Esophagus mucosa (tissue), 1 donor: Measurements from ENCODE around the gene CCDC102B. TPM values are rescaled to one million over a fixed set of nuclear protein-coding genes. Genes with fewer than 3 reads are reported as not detected.

ENCODE experiments used
- ATAC-seq: fragments of 200-7000 bp; cut with Tn5 transposase; one replicate; pipeline ENCODE4 v1.9.1; 2020
- total RNA-seq: library from RNA; stranded (reverse); gene quantifications from one replicate; pipeline ENCODE4 v1.2.4, GENCODE V29; 2023
- donor health status: DM: yes; HTN: yes; CAD: no.

Gene CCDC102B
- total RNA-seq, 1 donor from 2014 or later = 1.2 TPM

- no peak for ATAC-seq
These were observed 305.1 kb downstream of the CCDC102B start for GRCh38 chr18:69102959-69103358.

Other genes starting within 250 kb of the CCDC102B start
- 21.4 TPM for gene TMX3, start 83.0 kb upstream of the CCDC102B start, total RNA-seq